Dendritic cell treated with granulocyte-macrophage colony-stimulating factor and Interleukin-4, amounts not matched to agents 40 ng/mL and 50 ng/mL, for 4 days (primary cell): ENCODE data around the gene S100A14.

Source experiments
- H3K27ac Mint-ChIP-seq: one replicate; pipeline ENCODE4 v1.8.0; 2022; ENCODE audit warnings: mild to moderate bottlenecking, mixed read lengths
- H3K27me3 Mint-ChIP-seq: one replicate; pipeline ENCODE4 v1.8.0; 2022; ENCODE audit warnings: mild to moderate bottlenecking, mixed read lengths
- H3K36me3 Mint-ChIP-seq: one replicate; pipeline ENCODE4 v1.8.0; 2022; ENCODE audit warnings: low read depth, mixed read lengths
- H3K4me1 Mint-ChIP-seq: one replicate; pipeline ENCODE4 v1.8.0; 2022; ENCODE audit warnings: low read depth, mixed read lengths
- H3K4me3 Mint-ChIP-seq: one replicate; pipeline ENCODE4 v1.8.0; 2022; ENCODE audit warnings: mild to moderate bottlenecking, moderate library complexity, mixed read lengths
- H3K9me3 Mint-ChIP-seq: one replicate; pipeline ENCODE4 v1.8.0; 2022; ENCODE audit warnings: mixed read lengths
- intact Hi-C: fragments of 100-400 bp; cut with micrococcal nuclease; formaldehyde crosslinking; loops from one replicate; pipeline ENCODE4 v1.15.0; 2022

The S100A14 gene

DNA sequence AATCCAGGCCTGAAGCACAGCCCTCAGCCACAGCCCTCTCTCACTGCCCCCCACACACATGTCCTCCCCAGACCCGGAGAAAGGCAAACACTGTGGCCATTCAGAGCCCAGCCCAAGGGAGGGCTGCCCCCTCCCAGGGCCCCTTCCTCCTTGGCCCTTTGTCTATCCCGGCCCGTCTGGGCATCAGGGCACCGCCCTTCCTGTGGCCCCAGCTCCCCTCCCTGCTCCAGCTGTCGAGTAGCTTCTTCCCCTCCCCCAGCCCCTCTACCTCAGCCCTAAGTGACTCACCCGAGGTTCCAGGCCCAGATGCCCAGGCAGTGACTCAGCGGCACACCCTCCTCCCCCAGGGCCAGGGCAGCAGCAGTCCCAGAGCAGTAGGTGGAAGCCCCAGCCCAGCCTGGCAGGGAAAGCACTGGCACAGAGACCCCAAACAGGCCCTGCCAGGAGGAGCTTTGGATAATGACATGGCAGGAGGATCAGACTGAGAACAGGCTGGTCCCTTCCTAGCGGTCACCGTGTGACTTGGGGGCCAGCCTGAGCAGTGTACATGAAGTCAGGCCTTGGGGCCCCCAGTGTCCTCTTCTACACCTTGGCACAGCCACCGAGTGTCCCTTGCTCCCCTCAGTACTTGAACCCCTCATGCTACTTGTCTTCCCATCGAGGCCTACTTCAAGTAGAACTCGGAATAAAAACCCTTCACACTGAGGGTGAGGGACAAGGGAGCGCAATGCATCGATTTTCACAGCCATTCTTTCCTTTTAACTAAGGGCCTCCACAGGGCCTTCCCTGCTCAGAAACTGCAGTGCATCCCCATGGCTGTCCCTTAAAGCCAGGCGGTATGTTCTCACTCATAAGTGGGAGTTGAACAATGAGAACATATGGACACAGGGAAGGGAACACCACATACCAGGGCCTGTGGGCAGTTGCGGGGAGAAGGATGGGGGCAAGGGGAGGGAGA lies 49.4 kb downstream of the S100A14 start:
- Mint-ChIP-seq H3K27me3 (peaks cover 5% of the 10 kb centered on the region), H3K4me3 (peak overlapping the region; percentile 42)
- intact Hi-C loops = loop anchor here (2.0 to 5.0 kb wide), 3 partner anchors 16 to 209 kb away; partner anchors contain the start of genes ILF2 and S100A9

DNA sequence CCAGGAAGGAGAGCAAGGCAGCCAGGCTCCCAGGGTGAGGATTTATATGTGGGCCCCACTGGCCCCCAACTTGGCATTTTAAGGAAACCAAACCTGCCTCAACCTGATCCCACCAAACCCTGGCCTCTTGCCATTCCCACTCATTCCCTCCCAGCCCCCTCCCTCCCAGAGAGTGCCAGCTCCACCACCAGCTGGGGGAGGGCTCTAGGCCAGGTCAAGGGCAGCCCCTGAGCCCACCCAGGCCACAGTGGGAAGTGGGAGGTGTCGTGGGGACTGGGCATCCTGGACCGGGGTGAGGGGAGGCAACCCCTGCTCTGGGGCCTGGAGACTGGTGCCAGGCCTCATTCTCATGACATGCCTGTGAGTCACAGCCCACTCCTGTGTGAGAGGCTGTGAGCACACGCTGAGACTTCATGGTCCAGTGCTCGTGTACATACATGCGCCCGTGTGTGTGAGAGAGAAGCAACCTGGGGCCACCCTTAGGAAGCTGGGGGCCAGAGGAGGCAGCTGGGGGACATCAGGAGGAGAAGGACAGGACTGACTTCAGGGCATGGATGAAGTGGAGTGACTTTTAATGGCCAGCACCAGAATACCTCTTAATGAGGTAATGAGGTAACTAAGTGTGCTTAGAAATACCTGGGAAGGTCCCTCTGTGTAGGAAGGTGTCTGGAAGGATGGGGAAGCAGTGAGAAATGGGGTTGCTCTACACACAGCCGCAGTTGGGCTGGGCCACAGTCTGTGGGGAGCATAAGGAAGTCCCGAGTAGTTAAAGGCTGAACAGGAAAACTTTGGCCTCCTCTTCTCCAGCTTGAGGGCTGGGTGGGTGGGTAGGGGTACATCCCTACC lies 50.4 kb downstream of the S100A14 start, which contains the start of gene S100A2:
TSS of gene S100A2 (minus strand) at position 316 of the 846 bp plus-strand sequence. CDS start 1,967 bp downstream, outside the sequence.
- no peaks in the 10 kb centered on the region for H3K36me3 Mint-ChIP-seq
- peaks cover 65% of the 10 kb centered on the region for H3K4me1 Mint-ChIP-seq
- H3K27me3 Mint-ChIP-seq = peaks cover 5% of the 10 kb centered on the region
- intact Hi-C loops = loop anchor here (2.0 to 5.0 kb wide), 3 partner anchors 15 to 208 kb away; partner anchors contain the start of genes ILF2 and S100A9
- H3K4me3 Mint-ChIP-seq = peak within 1 kb of the TSS; percentile 62
- H3K27ac Mint-ChIP-seq = peak within 1 kb of the TSS; percentile 96
- H3K9me3 Mint-ChIP-seq = no peaks in the 10 kb centered on the region

More for the DNA sequence above, 49.4 kb downstream of the S100A14 start:
- H3K36me3 Mint-ChIP-seq = no peaks in the 10 kb centered on the region
- H3K9me3 Mint-ChIP-seq = no peaks in the 10 kb centered on the region
- H3K27ac Mint-ChIP-seq = peak overlapping the region; percentile 96
- H3K4me1 Mint-ChIP-seq = peaks cover 64% of the 10 kb centered on the region
